Neural cell (in vitro differentiated cells): ENCODE results near the gene CYP4B1. TPM values are rescaled to one million over a fixed set of nuclear protein-coding genes. Genes with fewer than 3 reads are reported as not detected.

Experiments used
- H2AFZ ChIP-seq: fragments of 200-600, 300-800 bp; sonication (generic), shearing (Covaris generic); 2 replicates; pipeline ENCODE4 v1.6.0; 2014; ENCODE audit warnings: low read depth, mild to moderate bottlenecking, antibody characterized with exemption, low read length, moderate library complexity
- H3F3A ChIP-seq: fragments of 200-600 bp; shearing (Covaris generic); 2 replicates; pipeline ENCODE4 v1.6.1; 2016; ENCODE audit warnings: mild to moderate bottlenecking, moderate library complexity, mixed read lengths, antibody characterized with exemption, low read length; ENCODE audit not compliant: insufficient read depth, poor library complexity, severe bottlenecking
- H3K27ac ChIP-seq: fragments of 200-600, 300-800 bp; sonication (generic), shearing (Covaris generic); 2 replicates; pipeline ENCODE4 v1.5.1; 2014; ENCODE audit warnings: mild to moderate bottlenecking, low read length, moderate library complexity
- H3K27me3 ChIP-seq: fragments of 300-800, 200-600 bp; sonication (generic), shearing (Covaris generic); 2 replicates; pipeline ENCODE4 v1.6.0; 2014; ENCODE audit warnings: mild to moderate bottlenecking, low read depth, low read length, moderate library complexity; ENCODE audit not compliant: insufficient read depth
- H3K36me3 ChIP-seq: fragments of 300-800, 200-600 bp; sonication (generic), shearing (Covaris generic); 2 replicates; pipeline ENCODE4 v1.5.1; 2014; ENCODE audit warnings: mild to moderate bottlenecking, antibody characterized with exemption, low read length, moderate library complexity; ENCODE audit not compliant: insufficient read depth
- H3K4me2 ChIP-seq: fragments of 300-800, 200-600 bp; sonication (generic), shearing (Covaris generic); 2 replicates; pipeline ENCODE4 v1.6.0; 2014; ENCODE audit warnings: mild to moderate bottlenecking, low read length
- H3K4me3 ChIP-seq: fragments of 300-800, 200-600 bp; sonication (generic), shearing (Covaris generic); 2 replicates; pipeline ENCODE4 v1.5.1; 2014; ENCODE audit warnings: mild to moderate bottlenecking, low read length, moderate library complexity
- H3K79me2 ChIP-seq: fragments of 200-600 bp; shearing (Covaris generic); replicated peaks from 2 replicates; pipeline ENCODE4 v1.6.0; 2014; ENCODE audit warnings: mild to moderate bottlenecking, low read length, moderate library complexity; ENCODE audit not compliant: insufficient read depth
- H3K9ac ChIP-seq: fragments of 300-800, 200-600 bp; sonication (generic), shearing (Covaris generic); 2 replicates; pipeline ENCODE4 v1.6.1; 2016; ENCODE audit warnings: mild to moderate bottlenecking, low read length, mixed read lengths
- H3K9me2 ChIP-seq: fragments of 200-600 bp; shearing (Covaris generic); 2 replicates; pipeline ENCODE4 v1.6.1; 2016; ENCODE audit warnings: mild to moderate bottlenecking, low read length, mixed read lengths; ENCODE audit not compliant: insufficient read depth
- H3K9me3 ChIP-seq: fragments of 200-600, 300-800 bp; sonication (generic), shearing (Covaris generic); 2 replicates; pipeline ENCODE4 v1.6.1; 2016; ENCODE audit warnings: mild to moderate bottlenecking, mixed run types, low read length, moderate library complexity, mixed read lengths
- H4K20me1 ChIP-seq: fragments of 200-600 bp; shearing (Covaris generic); 2 replicates; pipeline ENCODE4 v1.6.1; 2016; ENCODE audit warnings: mild to moderate bottlenecking, mixed run types; ENCODE audit not compliant: insufficient read depth
- CTCF ChIP-seq: fragments of 450-650 bp; IDR thresholded peaks from 2 replicates; pipeline ENCODE4 v1.5.1; 2014; ENCODE audit warnings: antibody characterized with exemption, mild to moderate bottlenecking, moderate library complexity; ENCODE audit not compliant: poor library complexity, severe bottlenecking
- EP300 ChIP-seq: fragments of 450-650 bp; conservative IDR thresholded peaks from 2 replicates; pipeline ENCODE4 v1.6.1; 2014; ENCODE audit warnings: antibody characterized with exemption, mild to moderate bottlenecking, moderate library complexity; ENCODE audit not compliant: poor library complexity, severe bottlenecking
- EZH2 ChIP-seq: fragments of 200-600, 300-800 bp; shearing (Covaris generic), sonication (generic); IDR thresholded peaks from 2 replicates; pipeline ENCODE4 v1.6.1; 2014; ENCODE audit warnings: antibody characterized with exemption, low read length, borderline replicate concordance, mild to moderate bottlenecking; ENCODE audit not compliant: insufficient read depth, poor library complexity, severe bottlenecking
- MXI1 ChIP-seq: fragments of 450-650 bp; conservative IDR thresholded peaks from 2 replicates; pipeline ENCODE4 v1.6.1; 2014; ENCODE audit warnings: antibody characterized with exemption, mild to moderate bottlenecking; ENCODE audit not compliant: poor library complexity, severe bottlenecking
- POLR2AphosphoS5 ChIP-seq: IDR thresholded peaks from 2 replicates; pipeline ENCODE4 v1.6.1; 2012
- RAD21 ChIP-seq: fragments of 450-650 bp; conservative IDR thresholded peaks from 2 replicates; pipeline ENCODE4 v1.6.1; 2014; ENCODE audit warnings: antibody characterized with exemption, mild to moderate bottlenecking, moderate library complexity
- REST ChIP-seq: IDR thresholded peaks from 2 replicates; pipeline ENCODE4 v1.6.1; 2012; ENCODE audit warnings: borderline replicate concordance
- SMC3 ChIP-seq: fragments of 450-650 bp; conservative IDR thresholded peaks from 2 replicates; pipeline ENCODE4 v1.6.1; 2014; ENCODE audit warnings: antibody characterized with exemption, mild to moderate bottlenecking, moderate library complexity; ENCODE audit not compliant: poor library complexity
- TAF1 ChIP-seq: IDR thresholded peaks from 2 replicates; pipeline ENCODE4 v1.6.1; 2012; ENCODE audit warnings: low read depth
- polyA plus RNA-seq: library from polyadenylated mRNA; depleted of rRNA; stranded (reverse); fragments of >200 nt; gene quantifications from 2 replicates; pipeline ENCODE4 v1.2.3, GENCODE V29; 2014

The CYP4B1 gene
- polyA plus RNA-seq, 1 donor from 2014 or later, result not detected

GRCh38 chr1:46809904-46810303, 11.1 kb downstream of the CYP4B1 start:
- H3K4me3 ChIP-seq, result no peak overlapping the region
- TF ChIP-seq TAF1 (no peak), CTCF (no peak), POLR2AphosphoS5 (no peak), EP300 (no peak), REST (no peak), RAD21 (no peak), EZH2 (no peak), MXI1 (no peak), SMC3 (no peak)
- no peaks in the 10 kb centered on the region for H3K36me3 ChIP-seq
- no peak overlapping the region for H3K9ac ChIP-seq
- H3K27ac ChIP-seq, result no peak overlapping the region
- no peaks in the 10 kb centered on the region for H3K9me2 ChIP-seq
- H2AFZ ChIP-seq, result no peak overlapping the region
- no peaks in the 10 kb centered on the region for H4K20me1 ChIP-seq
- no peaks in the 10 kb centered on the region for H3K79me2 ChIP-seq
- H3K27me3 ChIP-seq, result no peaks in the 10 kb centered on the region
- no peaks in the 10 kb centered on the region for H3K9me3 ChIP-seq
- H3F3A ChIP-seq, result no peaks in the 10 kb centered on the region
- no peak overlapping the region for H3K4me2 ChIP-seq

GRCh38 chr1:46810596-46810995, 11.8 kb downstream of the CYP4B1 start:
- Histone ChIP-seq H3F3A (no peaks in the 10 kb centered on the region), H3K9me3 (no peaks in the 10 kb centered on the region), H4K20me1 (no peaks in the 10 kb centered on the region)

More at GRCh38 chr1:46810596-46810995, 11.8 kb downstream of the CYP4B1 start:
- Histone ChIP-seq H3K9me2 (no peaks in the 10 kb centered on the region), H3K36me3 (no peaks in the 10 kb centered on the region), H3K4me2 (no peak overlapping the region), H2AFZ (no peak overlapping the region), H3K27ac (no peak overlapping the region), H3K4me3 (no peak overlapping the region), H3K9ac (no peak overlapping the region), H3K79me2 (no peaks in the 10 kb centered on the region), H3K27me3 (no peaks in the 10 kb centered on the region)
- no peak for TF ChIP-seq REST
- TF ChIP-seq RAD21, result no peak
- no peak for TF ChIP-seq TAF1
- TF ChIP-seq SMC3, result no peak
- TF ChIP-seq EP300, result no peak
- TF ChIP-seq CTCF, result no peak
- TF ChIP-seq MXI1, result no peak
- TF ChIP-seq POLR2AphosphoS5, result no peak
- TF ChIP-seq EZH2, result no peak
